SK-N-SH (cell line): ENCODE data around the gene CP. TPM values are rescaled to one million over a fixed set of nuclear protein-coding genes. Genes with fewer than 3 reads are reported as not detected.

Experiments used
- CTCF ChIA-PET: fragments of 300-600, 350-600 bp; formaldehyde crosslinking; extraction: SDS; loops from one replicate; lab custom pipeline; 2021; lab: Yijun Ruan, JAX
- POLR2A ChIA-PET: fragments of 350-600 bp; sonication (Branson Sonifier 250); formaldehyde crosslinking; extraction: SDS; loops from one replicate; lab custom pipeline; 2020; ENCODE audit warnings: antibody characterized with exemption, inconsistent platforms; lab: Yijun Ruan, JAX
- DNase-seq: peaks from one replicate; pipeline ENCODE4 v3.0.0; 2012
- H2AFZ ChIP-seq: fragments of 200-600 bp; sonication (generic); 2 replicates; pipeline ENCODE4 v1.8.1; 2016; ENCODE audit warnings: antibody characterized with exemption, mild to moderate bottlenecking, low read depth
- H3F3A ChIP-seq: fragments of 200-600 bp; sonication (generic); replicated peaks from 2 replicates; pipeline ENCODE3; 2016; ENCODE audit warnings: antibody characterized with exemption, mild to moderate bottlenecking; ENCODE audit not compliant: insufficient read depth
- H3K27ac ChIP-seq, 2 experiments: fragments of 200-500 bp in 1 of 2; fragments of 200-600 bp in 1 of 2; sonication (Bioruptor generic) in 1 of 2; sonication (generic), shearing (Covaris generic) in 1 of 2; 2 replicates each; pipeline versions ENCODE4 v1.5.1 to v1.6.1; 2014 to 2016; ENCODE audit warnings: low read depth in 2 of 2, inconsistent platforms in 1 of 2, low read length in 1 of 2, mild to moderate bottlenecking in 1 of 2, mixed read lengths in 1 of 2
- H3K27me3 ChIP-seq: fragments of 200-600 bp; sonication (generic), shearing (Covaris generic); 2 replicates; pipeline ENCODE4 v1.6.1; 2016; ENCODE audit warnings: mixed run types; ENCODE audit not compliant: insufficient read depth
- H3K36me3 ChIP-seq, 2 experiments: fragments of 200-500 bp in 1 of 2; fragments of 200-600 bp in 1 of 2; sonication (Bioruptor generic) in 1 of 2; sonication (generic) in 1 of 2; replicated peaks in 1 of 2; 2 replicates each; pipeline versions ENCODE3 to v1.5.1; 2014 to 2016; ENCODE audit warnings: low read length in 1 of 2, mild to moderate bottlenecking in 1 of 2; ENCODE audit not compliant: insufficient read depth in 2 of 2, control insufficient read depth in 1 of 2
- H3K4me1 ChIP-seq, 2 experiments: fragments of 200-500 bp in 1 of 2; fragments of 200-600 bp in 1 of 2; sonication (Bioruptor generic) in 1 of 2; sonication (generic), shearing (Covaris generic) in 1 of 2; 2 replicates each; pipeline versions ENCODE4 v1.5.1 to v1.6.1; 2014 to 2016; ENCODE audit warnings: low read depth in 1 of 2, low read length in 1 of 2, mixed run types in 1 of 2; ENCODE audit not compliant: insufficient read depth in 2 of 2, control insufficient read depth in 1 of 2
- H3K4me2 ChIP-seq: fragments of 200-600 bp; sonication (generic), shearing (Covaris generic); 2 replicates; pipeline ENCODE4 v1.6.1; 2017; ENCODE audit warnings: mixed run types
- H3K4me3 ChIP-seq, 2 experiments: fragments of 200-500 bp in 1 of 2; fragments of 200-600 bp in 1 of 2; sonication (Bioruptor generic) in 1 of 2; sonication (generic), shearing (Covaris generic) in 1 of 2; 2 replicates each; pipeline versions ENCODE4 v1.5.1 to v1.8.1; 2014 to 2016; ENCODE audit warnings: low read depth in 2 of 2, inconsistent platforms in 1 of 2, low read length in 1 of 2, mild to moderate bottlenecking in 1 of 2, mixed read lengths in 1 of 2, moderate library complexity in 1 of 2
- H3K79me2 ChIP-seq: fragments of 200-600 bp; sonication (generic); 2 replicates; pipeline ENCODE4 v1.8.1; 2017; ENCODE audit warnings: mild to moderate bottlenecking; ENCODE audit not compliant: insufficient read depth
- H3K9ac ChIP-seq: fragments of 200-600 bp; sonication (generic); 2 replicates; pipeline ENCODE4 v1.6.1; 2017; ENCODE audit warnings: mixed run types
- H3K9me2 ChIP-seq: fragments of 200-600 bp; sonication (generic); 2 replicates; pipeline ENCODE4 v1.6.1; 2017; ENCODE audit warnings: mixed run types
- H3K9me3 ChIP-seq: fragments of 200-600 bp; sonication (generic); 2 replicates; pipeline ENCODE4 v1.6.1; 2017; ENCODE audit warnings: mixed run types, mild to moderate bottlenecking, moderate library complexity
- H4K20me1 ChIP-seq: fragments of 200-600 bp; sonication (generic); 2 replicates; pipeline ENCODE4 v1.6.1; 2017; ENCODE audit warnings: mild to moderate bottlenecking, mixed run types; ENCODE audit not compliant: insufficient read depth
- CHD2 ChIP-seq: fragments of 150-350 bp; IDR thresholded peaks from 2 replicates; pipeline ENCODE4 v1.6.1; 2018; ENCODE audit warnings: low read length; ENCODE audit not compliant: partially characterized antibody
- ELF1 ChIP-seq: IDR thresholded peaks from 2 replicates; pipeline ENCODE4 v1.4.0; 2012
- EP300 ChIP-seq, 2 experiments: IDR thresholded peaks; 2 replicates each; pipeline versions ENCODE4 v1.4.0 to v1.6.1; 2012; ENCODE audit warnings: borderline replicate concordance in 1 of 2, low read depth in 1 of 2, low read length in 1 of 2
- FOSL2 ChIP-seq: IDR thresholded peaks from 2 replicates; pipeline ENCODE4 v1.4.0; 2012; ENCODE audit warnings: low read depth, mild to moderate bottlenecking, moderate library complexity, borderline replicate concordance
- FOXJ3 ChIP-seq: sonication (generic); formaldehyde crosslinking; IDR thresholded peaks from 2 replicates; pipeline ENCODE4 v1.5.1; 2020; ENCODE audit warnings: mild to moderate bottlenecking, missing genetic modification reagents
- GABPA ChIP-seq: IDR thresholded peaks from 2 replicates; pipeline ENCODE4 v1.4.0; 2012; ENCODE audit warnings: low read depth, mild to moderate bottlenecking
- JUND ChIP-seq: IDR thresholded peaks from 2 replicates; pipeline ENCODE4 v1.4.0; 2012
- MEF2A ChIP-seq: IDR thresholded peaks from 2 replicates; pipeline ENCODE4 v1.4.0; 2012; ENCODE audit warnings: low read depth, borderline replicate concordance
- MXI1 ChIP-seq: IDR thresholded peaks from 2 replicates; pipeline ENCODE4 v1.6.1; 2012; ENCODE audit warnings: mild to moderate bottlenecking, low read depth, low read length, improper control_type of control experiment
- NFIC ChIP-seq: IDR thresholded peaks from 2 replicates; pipeline ENCODE4 v1.4.0; 2012; ENCODE audit warnings: borderline replicate concordance
- NRF1 ChIP-seq: IDR thresholded peaks from 2 replicates; pipeline ENCODE4 v1.6.1; 2012; ENCODE audit warnings: low read depth, mild to moderate bottlenecking, low read length
- RAD21 ChIP-seq: IDR thresholded peaks from 2 replicates; pipeline ENCODE4 v1.6.1; 2012; ENCODE audit warnings: mild to moderate bottlenecking, low read length
- SMC3 ChIP-seq: IDR thresholded peaks from 2 replicates; pipeline ENCODE4 v1.6.1; 2012; ENCODE audit warnings: low read depth, low read length, improper control_type of control experiment
- TAF1 ChIP-seq: IDR thresholded peaks from 2 replicates; pipeline ENCODE4 v1.6.1; 2012; ENCODE audit warnings: low read depth, mild to moderate bottlenecking, low read length, moderate library complexity, borderline replicate concordance
- TCF12 ChIP-seq: IDR thresholded peaks from 2 replicates; pipeline ENCODE4 v1.4.0; 2012
- TEAD4 ChIP-seq: IDR thresholded peaks from 2 replicates; pipeline ENCODE4 v1.4.0; 2012; ENCODE audit warnings: mild to moderate bottlenecking, borderline replicate concordance; ENCODE audit not compliant: insufficient read depth
- YY1 ChIP-seq: IDR thresholded peaks from 2 replicates; pipeline ENCODE4 v1.4.0; 2012; ENCODE audit warnings: low read depth, mild to moderate bottlenecking
- WGBS: methylation state at CpG from one replicate; pipeline ENCODE4 v1.1.6; 2017; ENCODE audit warnings: low lambda C conversion rate; 5-methylcytosine and 5-hydroxymethylcytosine counted together
- polyA plus RNA-seq, 3 experiments: library from polyadenylated mRNA; depleted of rRNA; stranded (reverse); fragments of >200 nt; gene quantifications; 2 replicates each; pipeline ENCODE4 v1.2.3, GENCODE V29; 2012
- TF ChIP-seq, protein P1 (sequence below): fragments of 150-350 bp; IDR thresholded peaks from 2 replicates; pipeline ENCODE4 v1.6.1; 2016; ENCODE audit warnings: mild to moderate bottlenecking, low read depth, low read length
- TF ChIP-seq, protein P2 (sequence below): IDR thresholded peaks from 2 replicates; pipeline ENCODE4 v1.4.0; 2012; ENCODE audit warnings: low read depth
- TF ChIP-seq, protein P3 (sequence below): IDR thresholded peaks from 2 replicates; pipeline ENCODE4 v1.4.0; 2012; ENCODE audit warnings: low read depth, borderline replicate concordance
- TF ChIP-seq, protein P4 (sequence below): fragments of 200-600 bp; sonication (generic); IDR thresholded peaks from 2 replicates; pipeline ENCODE4 v1.6.1; 2017; ENCODE audit warnings: antibody characterized with exemption, mild to moderate bottlenecking, moderate library complexity

The CP gene
- not detected in 2 replicates for polyA plus RNA-seq (2012; rRNA removed)
- 0.03 and 0.12 TPM in 2 replicates for polyA plus RNA-seq (2012; cell fraction: cytosol; rRNA removed)
- 0.02 TPM in 1 of 2 replicates, not detected in the other for polyA plus RNA-seq (2012; cell fraction: nucleus; rRNA removed)

DNA sequence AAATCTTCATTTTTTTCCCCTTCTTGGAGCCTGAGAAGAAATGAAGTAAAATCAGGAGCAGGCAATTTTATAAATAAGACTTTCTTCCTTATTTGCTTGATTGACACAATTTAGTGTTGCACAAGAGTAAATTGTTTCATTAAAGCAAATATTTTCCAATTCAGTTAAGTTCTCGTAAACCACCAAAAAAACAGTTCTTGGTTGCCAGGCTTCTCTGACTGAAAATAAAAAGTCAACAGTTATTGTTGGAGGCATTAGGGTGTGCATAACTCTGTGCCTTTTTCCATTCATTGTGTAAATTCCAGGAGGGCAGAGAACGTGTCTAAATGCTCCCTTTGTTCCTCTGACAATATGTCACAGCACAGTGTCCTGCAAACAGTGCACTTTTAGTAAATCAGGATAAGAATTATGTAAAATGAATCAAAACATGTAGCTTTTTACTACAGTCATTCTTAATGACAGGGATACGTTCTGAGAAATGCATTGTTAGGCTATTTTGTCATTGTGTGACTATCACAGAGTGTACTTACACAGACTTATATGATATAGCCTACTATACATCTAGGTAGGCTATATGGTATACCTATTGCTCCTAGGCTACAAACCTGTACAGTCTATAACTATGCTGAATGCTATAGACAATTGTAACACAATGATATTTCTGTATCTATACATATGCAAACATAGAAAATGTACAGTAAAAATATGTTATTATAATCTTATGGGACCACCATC is at the start of gene CP:
Gene CP, minus strand, starts transcription at position 47 of the 735 bp plus-strand sequence. Its CDS starts 37 bp downstream, at position 10.
- Histone ChIP-seq H3K4me1 (peaks cover 0 to 11% of the 10 kb centered on the region in 2 experiments; a peak in 2 of 4 replicates), H3K36me3 (no peaks in the 10 kb centered on the region), H3K9me3 (no peaks in the 10 kb centered on the region), H3F3A (no peaks in the 10 kb centered on the region), H3K9me2 (no peaks in the 10 kb centered on the region), H3K4me3 (no peak within 1 kb of the TSS), H3K27me3 (no peaks in the 10 kb centered on the region), H3K9ac (no peak within 1 kb of the TSS), H3K27ac (no peak within 1 kb of the TSS), H4K20me1 (no peaks in the 10 kb centered on the region), H3K79me2 (no peaks in the 10 kb centered on the region), H2AFZ (no peak within 1 kb of the TSS), H3K4me2 (no peak within 1 kb of the TSS)
- no peak for TF ChIP-seq ELF1
- no peak for TF ChIP-seq TAF1
- TF ChIP-seq TCF12, result no peak
- no peak for TF ChIP-seq FOSL2
- no peak for TF ChIP-seq TEAD4
- no peak for TF ChIP-seq FOXJ3
- TF ChIP-seq, protein P1, sequence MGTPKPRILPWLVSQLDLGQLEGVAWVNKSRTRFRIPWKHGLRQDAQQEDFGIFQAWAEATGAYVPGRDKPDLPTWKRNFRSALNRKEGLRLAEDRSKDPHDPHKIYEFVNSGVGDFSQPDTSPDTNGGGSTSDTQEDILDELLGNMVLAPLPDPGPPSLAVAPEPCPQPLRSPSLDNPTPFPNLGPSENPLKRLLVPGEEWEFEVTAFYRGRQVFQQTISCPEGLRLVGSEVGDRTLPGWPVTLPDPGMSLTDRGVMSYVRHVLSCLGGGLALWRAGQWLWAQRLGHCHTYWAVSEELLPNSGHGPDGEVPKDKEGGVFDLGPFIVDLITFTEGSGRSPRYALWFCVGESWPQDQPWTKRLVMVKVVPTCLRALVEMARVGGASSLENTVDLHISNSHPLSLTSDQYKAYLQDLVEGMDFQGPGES, result no peak
- TF ChIP-seq RAD21, result no peak
- no peak for TF ChIP-seq MXI1
- TF ChIP-seq, protein P2, sequence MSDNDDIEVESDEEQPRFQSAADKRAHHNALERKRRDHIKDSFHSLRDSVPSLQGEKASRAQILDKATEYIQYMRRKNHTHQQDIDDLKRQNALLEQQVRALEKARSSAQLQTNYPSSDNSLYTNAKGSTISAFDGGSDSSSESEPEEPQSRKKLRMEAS, result no peak
- POLR2A ChIA-PET, result no interaction called here
- DNase-seq, result no peak
- WGBS, result 75% methylated on average over 3 of the region's 3 CpGs
- CTCF ChIA-PET, result no interaction called here

DNA sequence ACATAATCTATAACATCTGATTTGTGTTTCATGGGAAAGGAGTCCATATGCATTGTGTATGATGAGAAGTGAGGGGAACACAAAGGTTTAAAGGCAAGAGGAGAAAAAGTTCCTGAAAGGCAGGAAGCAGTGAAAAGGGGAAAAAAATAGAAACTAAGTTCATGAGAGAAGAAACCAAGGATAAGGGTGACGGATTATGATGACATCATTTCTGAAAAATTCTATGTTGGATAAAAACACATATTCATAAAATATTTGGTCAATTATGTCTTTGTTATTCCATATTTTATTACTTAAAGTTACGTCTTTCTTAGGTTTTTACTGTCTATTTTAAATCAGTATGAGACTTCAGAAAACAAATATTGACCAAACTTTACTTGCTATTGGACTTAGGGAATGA is 48.6 kb upstream of the CP start:
- Histone ChIP-seq H4K20me1 (no peaks in the 10 kb centered on the region), H3K36me3 (no peaks in the 10 kb centered on the region), H3K4me1 (peaks cover 0 to 4% of the 10 kb centered on the region in 2 experiments; a peak in 1 of 4 replicates), H3K9me3 (no peaks in the 10 kb centered on the region), H3K4me3 (no peak overlapping the region), H3K4me2 (0 out of 2 replicates have a peak overlapping the region, but pooled peaks have one; percentile 22), H3K79me2 (no peaks in the 10 kb centered on the region), H3F3A (no peaks in the 10 kb centered on the region), H3K27ac (peak overlapping the region in 1 of 2 experiments; percentile 28; a peak in 1 of 4 replicates), H3K27me3 (no peaks in the 10 kb centered on the region)
- no peak for DNase-seq
- POLR2A ChIA-PET, result no interaction called here
- TF ChIP-seq, protein P1, result no peak
- TF ChIP-seq, protein P2, result no peak
- TF ChIP-seq, protein P3, sequence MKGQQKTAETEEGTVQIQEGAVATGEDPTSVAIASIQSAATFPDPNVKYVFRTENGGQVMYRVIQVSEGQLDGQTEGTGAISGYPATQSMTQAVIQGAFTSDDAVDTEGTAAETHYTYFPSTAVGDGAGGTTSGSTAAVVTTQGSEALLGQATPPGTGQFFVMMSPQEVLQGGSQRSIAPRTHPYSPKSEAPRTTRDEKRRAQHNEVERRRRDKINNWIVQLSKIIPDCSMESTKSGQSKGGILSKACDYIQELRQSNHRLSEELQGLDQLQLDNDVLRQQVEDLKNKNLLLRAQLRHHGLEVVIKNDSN, result no peak
- TF ChIP-seq SMC3, result no peak
- TF ChIP-seq JUND, result no peak
- no peak for TF ChIP-seq YY1
- TF ChIP-seq GABPA, result no peak
- TF ChIP-seq MXI1, result no peak
- no peak for TF ChIP-seq NRF1
- TF ChIP-seq TCF12, result no peak
- no peak for TF ChIP-seq EP300 (IDR thresholded peaks at IDR 0.05; ENCODE audit: borderline replicate concordance in 1 of 2, low read depth in 1 of 2, low read length in 1 of 2)
- no peak for TF ChIP-seq NFIC
- TF ChIP-seq, protein P4, sequence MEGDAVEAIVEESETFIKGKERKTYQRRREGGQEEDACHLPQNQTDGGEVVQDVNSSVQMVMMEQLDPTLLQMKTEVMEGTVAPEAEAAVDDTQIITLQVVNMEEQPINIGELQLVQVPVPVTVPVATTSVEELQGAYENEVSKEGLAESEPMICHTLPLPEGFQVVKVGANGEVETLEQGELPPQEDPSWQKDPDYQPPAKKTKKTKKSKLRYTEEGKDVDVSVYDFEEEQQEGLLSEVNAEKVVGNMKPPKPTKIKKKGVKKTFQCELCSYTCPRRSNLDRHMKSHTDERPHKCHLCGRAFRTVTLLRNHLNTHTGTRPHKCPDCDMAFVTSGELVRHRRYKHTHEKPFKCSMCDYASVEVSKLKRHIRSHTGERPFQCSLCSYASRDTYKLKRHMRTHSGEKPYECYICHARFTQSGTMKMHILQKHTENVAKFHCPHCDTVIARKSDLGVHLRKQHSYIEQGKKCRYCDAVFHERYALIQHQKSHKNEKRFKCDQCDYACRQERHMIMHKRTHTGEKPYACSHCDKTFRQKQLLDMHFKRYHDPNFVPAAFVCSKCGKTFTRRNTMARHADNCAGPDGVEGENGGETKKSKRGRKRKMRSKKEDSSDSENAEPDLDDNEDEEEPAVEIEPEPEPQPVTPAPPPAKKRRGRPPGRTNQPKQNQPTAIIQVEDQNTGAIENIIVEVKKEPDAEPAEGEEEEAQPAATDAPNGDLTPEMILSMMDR, result no peak
- no peak for TF ChIP-seq MEF2A
- TF ChIP-seq CHD2, result no peak
- TF ChIP-seq, all 33 proteins: peak for 0
- Histone ChIP-seq H3K9ac (no peak overlapping the region), H2AFZ (no peak overlapping the region), H3K9me2 (no peaks in the 10 kb centered on the region)
- CTCF ChIA-PET, result interaction anchor here (6.4 kb wide), 1 partner anchor 150 kb away, joined by 126 read pairs; no protein-coding TSS in a partner anchor
- WGBS, result 33% methylated on average over 2 of the region's 2 CpGs
